Left lung (tissue), 10 donors: ENCODE results near the gene FAM227B. TPM values are rescaled to one million over a fixed set of nuclear protein-coding genes. Genes with fewer than 3 reads are reported as not detected.
A peak's percentile ranks its signal among the peaks of the same experiment; 100 is the strongest.

Source experiments
- ATAC-seq: fragments of 200-7000 bp; cut with Tn5 transposase; one replicate; pipeline ENCODE4 v1.9.1; 2020; ENCODE audit warnings: moderate library complexity
- DNase-seq, 4 donors: peaks; one replicate each; pipeline ENCODE4 v3.0.0-alpha.2; 2013 to 2020
- H3K27ac ChIP-seq, 2 donors: fragments of 200-600 bp; sonication (generic) in 1 of 2; one replicate each; pipeline versions ENCODE4 v1.5.0 to v1.8.0; 2020 to 2021
- H3K27me3 ChIP-seq, 2 donors: fragments of 200-600 bp; sonication (generic) in 1 of 2; one replicate each; pipeline versions ENCODE4 v1.5.0 to v1.8.0; 2020 to 2021
- H3K36me3 ChIP-seq, 2 donors: fragments of 200-600 bp; sonication (generic) in 1 of 2; one replicate each; pipeline versions ENCODE4 v1.5.0 to v1.8.0; 2020 to 2021
- H3K4me1 ChIP-seq, 2 donors: fragments of 200-600 bp; one replicate each; pipeline ENCODE4 v1.8.0; 2021
- H3K4me3 ChIP-seq, 2 donors: fragments of 200-600 bp; sonication (generic) in 1 of 2; one replicate each; pipeline versions ENCODE4 v1.5.0 to v1.8.0; 2020 to 2021; ENCODE audit warnings: mild to moderate bottlenecking in 1 of 2
- H3K9me3 ChIP-seq, 2 donors: fragments of 200-600 bp; sonication (generic) in 1 of 2; one replicate each; pipeline versions ENCODE4 v1.5.0 to v1.8.0; 2020 to 2021
- intact Hi-C, 2 donors: fragments of 100-400 bp; cut with DNase I; formaldehyde crosslinking; loops; one replicate each; pipeline versions ENCODE4 v1.11.2 to v1.14.2; 2022
- polyA plus RNA-seq, 6 donors: library from polyadenylated mRNA; unstranded; fragments of 120-200 nt; gene quantifications; one replicate each; pipeline ENCODE4 v1.2.1, GENCODE V29; 2013; ENCODE audit not compliant: insufficient read length in 6 of 6
- total RNA-seq, 2 donors: library from RNA; stranded (reverse); fragmentation: NEBNext Ultra II Directional; extraction: Animal tissue kit (Norgen Biotek cat#: 25700); gene quantifications; one replicate each; pipeline ENCODE4 v1.2.1, GENCODE V29; 2021
- TF ChIP-seq, protein P1 (sequence below), 2 donors: fragments of 200-600 bp; sonication (generic) in 1 of 2; IDR thresholded peaks; one replicate each; pipeline versions ENCODE4 v1.5.0 to v1.8.0; 2021; ENCODE audit warnings: antibody characterized with exemption in 2 of 2
- donor health status: DM: no; HTN: yes; CAD: no.
- donor health status: DM: no; HTN: no; CAD: no.

Gene FAM227B
- total and polyA plus RNA-seq, 8 donors: 2.3 to 17.2 (median 13.3) TPM

DNA sequence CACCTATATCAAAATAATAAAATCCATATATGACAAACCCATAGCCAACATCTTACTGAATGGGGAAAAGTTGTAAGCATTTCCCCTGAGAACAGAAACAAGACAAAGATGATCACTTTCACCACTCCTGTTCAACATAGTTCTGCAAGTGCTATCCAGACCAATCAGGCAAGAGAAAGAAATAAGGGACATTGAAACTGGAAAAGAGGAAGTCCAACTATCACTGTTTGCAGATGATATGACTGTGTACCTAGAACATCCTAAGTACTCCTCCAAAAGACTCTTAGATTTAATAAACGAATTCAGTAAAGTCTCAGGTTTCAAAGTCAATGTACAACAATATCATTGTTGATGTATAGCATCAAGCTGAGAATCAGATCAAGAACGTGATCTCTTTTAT, 233.1 kb downstream of the FAM227B start:
- Histone ChIP-seq H3K4me1 (no peaks in the 10 kb centered on the region), H3K36me3 (no peaks in the 10 kb centered on the region), H3K27ac (no peak overlapping the region), H3K4me3 (no peak overlapping the region), H3K27me3 (no peaks in the 10 kb centered on the region), H3K9me3 (no peaks in the 10 kb centered on the region)
- TF ChIP-seq, protein P1, sequence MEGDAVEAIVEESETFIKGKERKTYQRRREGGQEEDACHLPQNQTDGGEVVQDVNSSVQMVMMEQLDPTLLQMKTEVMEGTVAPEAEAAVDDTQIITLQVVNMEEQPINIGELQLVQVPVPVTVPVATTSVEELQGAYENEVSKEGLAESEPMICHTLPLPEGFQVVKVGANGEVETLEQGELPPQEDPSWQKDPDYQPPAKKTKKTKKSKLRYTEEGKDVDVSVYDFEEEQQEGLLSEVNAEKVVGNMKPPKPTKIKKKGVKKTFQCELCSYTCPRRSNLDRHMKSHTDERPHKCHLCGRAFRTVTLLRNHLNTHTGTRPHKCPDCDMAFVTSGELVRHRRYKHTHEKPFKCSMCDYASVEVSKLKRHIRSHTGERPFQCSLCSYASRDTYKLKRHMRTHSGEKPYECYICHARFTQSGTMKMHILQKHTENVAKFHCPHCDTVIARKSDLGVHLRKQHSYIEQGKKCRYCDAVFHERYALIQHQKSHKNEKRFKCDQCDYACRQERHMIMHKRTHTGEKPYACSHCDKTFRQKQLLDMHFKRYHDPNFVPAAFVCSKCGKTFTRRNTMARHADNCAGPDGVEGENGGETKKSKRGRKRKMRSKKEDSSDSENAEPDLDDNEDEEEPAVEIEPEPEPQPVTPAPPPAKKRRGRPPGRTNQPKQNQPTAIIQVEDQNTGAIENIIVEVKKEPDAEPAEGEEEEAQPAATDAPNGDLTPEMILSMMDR (IDR thresholded peaks at IDR 0.05): no peak
- intact Hi-C loops: no loop called here
- no peak for DNase-seq
- ATAC-seq: no peak

DNA sequence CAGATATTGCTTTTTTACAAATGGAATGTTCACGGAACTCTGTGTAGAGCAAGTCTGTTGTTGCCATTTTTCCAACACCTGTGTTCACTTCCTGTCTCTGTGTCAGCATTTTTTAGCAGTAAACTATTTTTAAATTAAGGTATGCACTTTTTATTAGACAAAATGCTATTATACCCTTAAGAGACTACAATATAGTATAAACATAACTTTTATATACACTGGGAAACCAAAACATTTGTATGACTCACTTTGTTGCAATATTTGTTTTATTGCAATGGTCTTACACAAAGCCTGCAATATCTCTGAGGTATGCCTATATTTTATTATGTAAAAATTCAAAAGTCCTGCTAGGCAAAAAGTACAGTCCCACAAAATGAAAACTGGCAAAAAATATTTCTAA, 237.4 kb downstream of the FAM227B start:
- TF ChIP-seq, protein P1 (IDR thresholded peaks at IDR 0.05): no peak
- Histone ChIP-seq H3K27ac (no peak overlapping the region), H3K4me1 (no peaks in the 10 kb centered on the region), H3K36me3 (no peaks in the 10 kb centered on the region), H3K27me3 (no peaks in the 10 kb centered on the region), H3K4me3 (no peak overlapping the region), H3K9me3 (no peaks in the 10 kb centered on the region)
- DNase-seq: no peak
- no peak for ATAC-seq
- intact Hi-C loops: no loop called here

DNA sequence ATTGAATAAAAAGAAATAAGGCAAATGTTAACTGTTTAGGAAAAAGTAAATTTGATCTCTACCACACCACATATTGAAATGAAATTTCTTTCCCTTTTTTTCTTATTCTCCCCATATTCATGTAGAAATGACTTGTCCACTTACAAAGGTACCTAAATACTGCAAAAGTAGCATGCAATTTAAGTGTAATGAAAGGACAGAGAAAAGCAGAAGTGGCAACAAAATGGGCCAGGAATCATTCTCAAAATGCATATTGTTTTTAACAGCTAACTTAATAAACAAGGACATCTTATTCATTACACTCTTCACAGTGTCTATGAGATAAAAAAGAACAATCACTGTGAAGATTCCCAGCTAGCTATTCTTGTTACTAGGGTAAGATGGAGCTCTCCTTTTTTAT, 238.2 kb downstream of the FAM227B start:
- H3K4me1 ChIP-seq: no peaks in the 10 kb centered on the region
- ATAC-seq (no peak), DNase-seq (no peak)
- intact Hi-C loops: no loop called here
- no peaks in the 10 kb centered on the region for H3K9me3 ChIP-seq
- H3K27me3 ChIP-seq: no peaks in the 10 kb centered on the region
- TF ChIP-seq, protein P1 (IDR thresholded peaks at IDR 0.05): no peak
- H3K27ac ChIP-seq: no peak overlapping the region
- H3K4me3 ChIP-seq: no peak overlapping the region
- no peaks in the 10 kb centered on the region for H3K36me3 ChIP-seq

DNA sequence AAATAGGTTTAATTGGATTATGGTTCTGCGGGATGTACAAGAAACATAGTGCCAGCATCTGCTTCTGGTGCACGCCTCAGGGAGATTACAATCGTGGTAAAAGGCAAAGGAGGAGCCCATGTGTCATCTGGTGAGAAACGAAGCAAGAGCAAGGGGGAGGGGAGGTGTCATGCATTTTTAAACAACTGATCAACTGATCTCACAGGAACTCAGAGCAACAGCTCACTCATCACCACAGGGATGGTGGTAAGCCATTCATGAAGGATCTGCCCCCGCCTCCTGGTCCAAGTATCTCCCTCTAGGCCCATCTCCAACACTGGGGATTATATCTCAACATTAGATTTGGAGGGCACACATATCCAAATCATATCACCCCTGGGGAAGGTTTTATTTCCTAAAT, 239.7 kb downstream of the FAM227B start:
- Histone ChIP-seq H3K27me3 (no peaks in the 10 kb centered on the region), H3K4me1 (no peaks in the 10 kb centered on the region), H3K27ac (no peak overlapping the region), H3K4me3 (no peak overlapping the region), H3K36me3 (no peaks in the 10 kb centered on the region), H3K9me3 (no peaks in the 10 kb centered on the region)
- ATAC-seq (no peak), DNase-seq (no peak)
- TF ChIP-seq, protein P1 (IDR thresholded peaks at IDR 0.05): no peak
- intact Hi-C loops: no loop called here

DNA sequence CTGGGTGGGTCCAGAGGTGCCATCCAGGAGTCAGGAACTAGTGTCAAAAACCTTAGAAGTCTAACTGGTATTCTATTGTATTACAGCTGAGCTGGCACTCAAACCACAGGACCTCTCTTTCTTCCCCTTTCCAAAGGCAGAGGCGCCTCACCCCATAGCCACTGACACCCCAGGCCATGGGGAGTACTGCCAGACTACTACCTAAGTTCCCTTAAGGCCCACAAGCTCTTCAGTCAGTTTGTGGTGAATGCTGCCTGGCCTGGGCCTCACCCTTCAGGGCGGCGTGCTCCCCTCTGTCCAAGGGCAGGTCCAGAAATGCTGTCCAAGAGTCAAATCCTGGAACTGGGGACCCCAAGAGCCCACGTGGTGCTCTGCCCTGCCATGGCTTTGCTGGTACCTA, 240.6 kb downstream of the FAM227B start:
- Histone ChIP-seq H3K4me3 (no peak overlapping the region), H3K27me3 (no peaks in the 10 kb centered on the region), H3K27ac (no peak overlapping the region), H3K4me1 (no peaks in the 10 kb centered on the region), H3K36me3 (no peaks in the 10 kb centered on the region), H3K9me3 (no peaks in the 10 kb centered on the region)
- intact Hi-C loops: no loop called here
- TF ChIP-seq, protein P1 (IDR thresholded peaks at IDR 0.05): no peak
- DNase-seq (peak in 1 of 4 donors; percentile 8), ATAC-seq (no peak)
